HG02870 (cell line): ENCODE measurements around the gene INPP5J.
"Not testable (repeated sequence)": the region's sequence is repeated elsewhere in the genome, so short reads cannot be mapped to it uniquely, and the experiment has no call there.

Experiments
- ATAC-seq: cut with Tn5 transposase; IDR thresholded peaks from one replicate; pipeline ENCODE4 v1.9.1; 2021; ENCODE audit warnings: mild to moderate bottlenecking, moderate library complexity; ENCODE audit not compliant: unreplicated experiment

Gene INPP5J, protein sequence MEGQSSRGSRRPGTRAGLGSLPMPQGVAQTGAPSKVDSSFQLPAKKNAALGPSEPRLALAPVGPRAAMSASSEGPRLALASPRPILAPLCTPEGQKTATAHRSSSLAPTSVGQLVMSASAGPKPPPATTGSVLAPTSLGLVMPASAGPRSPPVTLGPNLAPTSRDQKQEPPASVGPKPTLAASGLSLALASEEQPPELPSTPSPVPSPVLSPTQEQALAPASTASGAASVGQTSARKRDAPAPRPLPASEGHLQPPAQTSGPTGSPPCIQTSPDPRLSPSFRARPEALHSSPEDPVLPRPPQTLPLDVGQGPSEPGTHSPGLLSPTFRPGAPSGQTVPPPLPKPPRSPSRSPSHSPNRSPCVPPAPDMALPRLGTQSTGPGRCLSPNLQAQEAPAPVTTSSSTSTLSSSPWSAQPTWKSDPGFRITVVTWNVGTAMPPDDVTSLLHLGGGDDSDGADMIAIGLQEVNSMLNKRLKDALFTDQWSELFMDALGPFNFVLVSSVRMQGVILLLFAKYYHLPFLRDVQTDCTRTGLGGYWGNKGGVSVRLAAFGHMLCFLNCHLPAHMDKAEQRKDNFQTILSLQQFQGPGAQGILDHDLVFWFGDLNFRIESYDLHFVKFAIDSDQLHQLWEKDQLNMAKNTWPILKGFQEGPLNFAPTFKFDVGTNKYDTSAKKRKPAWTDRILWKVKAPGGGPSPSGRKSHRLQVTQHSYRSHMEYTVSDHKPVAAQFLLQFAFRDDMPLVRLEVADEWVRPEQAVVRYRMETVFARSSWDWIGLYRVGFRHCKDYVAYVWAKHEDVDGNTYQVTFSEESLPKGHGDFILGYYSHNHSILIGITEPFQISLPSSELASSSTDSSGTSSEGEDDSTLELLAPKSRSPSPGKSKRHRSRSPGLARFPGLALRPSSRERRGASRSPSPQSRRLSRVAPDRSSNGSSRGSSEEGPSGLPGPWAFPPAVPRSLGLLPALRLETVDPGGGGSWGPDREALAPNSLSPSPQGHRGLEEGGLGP

DNA sequence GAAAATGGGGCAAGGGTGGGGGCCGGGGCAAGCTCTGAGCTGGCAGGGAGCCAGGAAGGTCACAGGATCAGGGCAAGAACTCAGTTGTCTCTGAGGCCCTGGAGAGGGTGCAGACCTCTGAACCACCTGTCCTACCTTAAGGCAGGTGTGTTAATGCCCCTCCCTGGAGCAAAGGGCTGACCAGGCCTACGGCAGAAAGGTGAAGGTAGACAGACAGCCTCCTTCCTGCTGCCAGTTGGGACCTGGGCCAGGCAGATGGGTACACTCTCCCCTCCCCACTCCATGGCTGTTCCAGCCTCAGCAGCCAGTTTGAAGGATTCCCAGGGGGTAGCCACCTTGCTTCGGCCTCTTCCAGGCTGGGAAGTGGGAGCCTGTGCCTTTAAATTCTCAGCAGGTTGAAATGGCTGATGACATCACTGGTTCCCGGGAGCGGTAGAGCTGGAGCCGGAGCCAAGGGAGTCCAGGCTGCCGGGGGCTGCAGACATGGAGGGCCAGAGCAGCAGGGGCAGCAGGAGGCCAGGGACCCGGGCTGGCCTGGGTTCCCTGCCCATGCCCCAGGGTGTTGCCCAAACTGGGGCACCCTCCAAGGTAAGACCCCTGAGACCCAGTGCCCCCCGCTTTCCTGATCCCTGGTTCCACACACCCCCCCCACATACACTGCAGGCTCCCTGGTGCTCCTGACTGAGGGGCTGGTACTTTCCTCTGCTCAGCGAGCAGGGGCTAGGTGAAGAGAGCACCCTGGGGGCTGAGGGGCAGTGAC, at the start of gene INPP5J:
Gene INPP5J, plus strand, starts transcription at position 435 of the 760 bp plus-strand sequence. Its CDS starts 49 bp downstream, at position 484.
- ATAC-seq = no peak

DNA sequence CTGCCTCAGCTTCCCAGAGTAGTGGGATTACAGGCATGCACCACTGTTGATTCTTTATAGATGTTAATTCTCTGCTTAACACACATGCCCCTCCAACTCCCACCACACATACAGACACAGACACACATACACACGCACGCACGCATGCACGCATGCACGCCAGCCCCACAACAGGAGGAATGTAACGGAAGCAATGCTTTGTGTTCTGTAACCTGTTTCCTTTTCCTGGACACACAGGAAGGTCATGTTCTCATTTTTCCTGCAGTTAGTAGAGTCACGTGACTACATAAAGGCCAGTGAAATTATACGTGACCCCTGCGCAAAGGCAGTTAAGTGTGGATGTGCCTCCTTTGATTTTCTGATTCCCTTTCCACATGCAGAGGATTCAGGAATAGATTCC, 49.6 kb upstream of the INPP5J start:
- not testable (repeated sequence) for ATAC-seq

DNA sequence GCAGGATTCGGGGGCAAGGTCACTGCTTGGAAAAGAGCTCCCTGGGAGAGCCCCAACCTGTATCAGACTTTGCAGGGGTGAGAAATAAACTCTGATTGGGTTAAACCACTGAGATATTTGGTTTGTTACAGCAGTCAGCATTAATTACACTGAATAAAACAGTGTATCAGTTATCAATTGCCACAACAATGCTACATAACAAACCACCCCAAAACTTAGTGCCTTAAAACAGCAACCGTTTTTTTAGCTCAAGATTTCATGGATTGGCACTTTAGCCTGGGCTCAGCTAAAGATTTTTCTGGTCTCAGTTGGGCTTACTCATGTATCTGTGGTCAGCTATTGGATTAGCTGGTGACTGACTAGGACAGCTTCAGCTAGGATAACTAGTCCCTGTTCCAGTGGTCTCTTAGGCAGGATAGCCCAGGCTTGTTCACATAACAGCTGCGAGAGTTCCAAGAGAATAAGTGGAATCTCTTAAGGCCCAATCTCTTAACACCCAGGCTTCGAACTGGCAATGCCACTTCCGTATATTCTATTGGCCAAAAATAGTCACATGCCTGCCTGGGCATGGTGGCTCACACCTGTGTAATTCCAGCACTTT, 49.1 kb upstream of the INPP5J start:
- ATAC-seq = not testable (repeated sequence)

DNA sequence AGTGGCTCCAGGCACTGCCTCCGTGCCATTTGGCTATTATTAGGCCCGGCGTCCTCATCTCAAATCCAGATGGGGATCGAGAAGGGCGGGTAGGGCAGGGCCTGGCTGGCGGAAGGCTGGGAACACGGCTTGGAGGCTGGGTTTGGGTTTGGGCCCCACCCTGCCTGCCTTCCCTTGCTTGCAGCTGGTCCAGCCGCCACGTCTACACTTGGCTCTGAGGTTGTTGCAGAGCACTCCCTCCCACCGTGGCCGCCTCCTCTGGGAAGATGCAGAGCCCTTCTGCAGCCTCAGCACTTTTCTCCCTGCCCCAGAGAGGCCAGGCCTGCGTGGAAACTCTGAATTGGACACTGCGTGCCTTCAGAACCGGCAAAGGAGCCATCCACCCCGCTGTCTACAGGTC, 46.8 kb upstream of the INPP5J start:
- ATAC-seq = no peak

DNA sequence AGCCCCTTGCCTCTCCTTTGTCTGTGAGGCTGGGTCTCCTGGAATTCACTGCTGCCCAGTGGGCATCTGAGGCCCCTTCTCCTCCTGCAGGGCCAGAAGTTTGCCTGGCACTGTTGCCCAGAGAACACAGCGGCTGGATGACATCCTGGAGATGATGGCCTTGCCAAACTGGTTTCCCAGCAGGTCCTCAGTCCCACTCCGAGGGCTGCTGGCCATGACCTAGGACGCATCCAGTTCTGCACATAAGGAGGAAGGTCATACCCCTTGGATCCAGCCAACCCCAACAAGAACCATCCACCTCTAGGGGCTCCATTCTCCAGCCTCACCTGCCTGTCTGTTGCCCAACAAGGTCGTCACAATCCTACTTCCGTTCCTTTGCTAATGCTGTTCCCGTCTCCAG, 45.1 kb upstream of the INPP5J start:
- ATAC-seq = no peak

DNA sequence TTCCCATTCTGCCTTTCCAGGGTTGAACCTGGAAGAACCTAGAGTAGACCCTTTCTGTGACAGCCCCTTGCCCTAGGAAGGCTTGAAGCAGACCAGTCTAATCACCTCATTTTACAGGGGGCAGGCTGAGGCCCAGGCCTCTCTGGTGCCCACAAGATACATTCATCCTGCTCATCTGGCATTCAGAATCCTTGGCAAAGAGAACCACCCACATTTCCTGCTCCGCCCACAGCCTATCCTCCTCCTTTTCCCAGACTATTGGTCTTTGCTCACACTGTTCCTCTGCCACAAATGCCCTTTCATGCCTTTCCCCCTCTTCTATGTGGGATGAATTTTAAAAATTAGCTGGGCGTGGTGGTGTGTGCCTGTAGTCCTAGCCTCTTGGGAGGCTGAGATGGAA, 44.4 kb upstream of the INPP5J start:
- not testable (repeated sequence) for ATAC-seq

DNA sequence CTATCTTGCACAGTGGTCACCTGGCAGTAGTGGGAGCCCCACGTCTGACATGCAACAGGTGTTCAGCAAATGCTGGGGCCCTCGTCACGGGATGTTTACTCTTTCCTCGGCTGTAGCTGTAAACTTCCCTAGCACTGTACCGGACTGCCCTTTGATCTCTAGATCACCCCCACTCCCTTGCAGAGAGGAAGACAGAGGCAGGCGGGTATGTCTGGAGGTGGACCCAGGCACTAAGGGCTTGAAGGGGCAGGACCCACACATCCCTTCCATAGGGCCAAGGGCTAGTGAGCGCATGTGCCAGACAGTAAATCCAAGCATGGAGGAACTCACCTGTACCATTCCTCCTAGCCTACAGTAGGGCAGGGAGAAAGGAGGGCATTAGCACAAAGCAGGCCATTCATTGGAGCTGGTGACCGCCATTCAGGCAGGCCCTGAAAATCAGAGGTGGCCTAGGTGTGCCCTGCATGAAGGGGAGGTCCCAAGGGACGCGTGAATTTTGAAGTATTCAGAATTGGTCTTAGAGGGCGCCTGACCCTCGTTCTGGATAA, 43.6 kb upstream of the INPP5J start:
- ATAC-seq = no peak

DNA sequence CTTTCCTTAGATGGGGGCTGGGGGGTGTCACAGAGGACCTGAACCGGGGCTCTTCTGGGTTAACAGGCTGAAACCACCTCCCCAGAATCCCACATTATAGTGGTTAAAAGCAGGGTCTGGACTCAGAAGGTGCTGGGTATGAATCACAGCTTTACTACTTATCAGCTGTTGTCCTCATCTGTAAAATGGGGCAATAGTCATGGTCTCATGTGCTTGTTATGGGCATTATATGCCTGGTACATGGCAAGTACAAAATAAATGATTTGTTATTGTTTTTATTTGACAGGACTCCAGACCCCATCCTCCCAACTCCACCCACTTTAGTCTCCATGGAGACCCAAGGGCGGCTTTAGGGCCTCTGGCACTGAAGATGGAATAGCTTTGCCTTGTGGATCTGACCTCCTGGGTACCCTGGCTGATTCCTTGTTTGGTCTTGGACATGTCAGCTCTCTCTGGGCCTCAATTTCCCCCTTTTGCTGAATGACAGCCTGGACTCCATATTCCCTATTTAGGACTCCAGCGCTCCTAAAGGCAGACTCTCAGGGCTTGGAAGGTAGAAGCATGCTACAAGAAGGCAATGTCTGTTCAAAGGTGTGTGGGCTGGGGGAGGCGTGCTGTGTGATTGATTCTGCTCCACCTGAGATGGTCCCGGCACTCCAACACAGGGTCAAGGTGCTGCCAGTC, 42.5 kb upstream of the INPP5J start:
- ATAC-seq = no peak

DNA sequence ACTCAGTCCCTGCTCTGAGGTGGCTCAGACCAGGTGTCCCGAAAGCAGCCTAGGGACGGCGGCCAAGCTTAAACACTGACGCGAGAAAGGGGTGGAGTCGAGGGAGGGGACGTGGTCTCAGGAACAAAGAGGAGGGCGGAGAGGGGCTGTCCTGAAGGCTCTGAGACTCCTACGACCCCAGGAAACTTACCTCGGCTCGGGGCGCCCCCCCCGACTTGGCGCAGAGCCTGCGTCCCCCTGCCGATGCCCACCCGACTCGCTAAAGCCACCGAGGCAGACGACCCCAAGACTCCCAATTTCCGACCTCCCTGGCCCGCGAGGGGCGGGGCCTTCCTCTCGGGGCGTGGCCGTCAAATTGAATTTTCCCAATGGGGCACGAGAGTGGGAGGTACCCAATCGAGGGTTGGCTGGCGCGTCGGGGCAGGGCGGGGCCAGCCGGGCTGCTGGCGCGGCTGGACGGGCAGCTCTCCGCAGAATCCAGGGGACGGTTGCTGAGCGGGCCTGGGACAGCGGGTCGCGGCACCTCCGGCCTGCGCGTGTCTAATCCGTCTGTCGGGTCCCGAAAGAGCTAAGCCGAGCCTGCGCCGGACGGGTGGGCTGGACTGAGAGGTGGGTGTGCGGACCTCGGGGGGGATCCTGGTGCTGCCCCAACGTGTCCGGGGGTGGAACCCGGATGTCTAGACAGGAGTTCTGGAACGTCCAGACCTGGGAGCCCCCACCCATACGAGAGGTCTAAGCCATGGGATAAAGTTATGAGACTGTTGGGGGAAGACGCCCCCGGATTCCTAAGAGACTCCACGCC, 41.7 kb upstream of the INPP5J start, which contains the start of gene SMTN:
Gene SMTN, plus strand, starts transcription at position 471 of the 802 bp plus-strand sequence. CDS start 1,941 bp downstream, outside the sequence.
- ATAC-seq = peak; percentile 60

DNA sequence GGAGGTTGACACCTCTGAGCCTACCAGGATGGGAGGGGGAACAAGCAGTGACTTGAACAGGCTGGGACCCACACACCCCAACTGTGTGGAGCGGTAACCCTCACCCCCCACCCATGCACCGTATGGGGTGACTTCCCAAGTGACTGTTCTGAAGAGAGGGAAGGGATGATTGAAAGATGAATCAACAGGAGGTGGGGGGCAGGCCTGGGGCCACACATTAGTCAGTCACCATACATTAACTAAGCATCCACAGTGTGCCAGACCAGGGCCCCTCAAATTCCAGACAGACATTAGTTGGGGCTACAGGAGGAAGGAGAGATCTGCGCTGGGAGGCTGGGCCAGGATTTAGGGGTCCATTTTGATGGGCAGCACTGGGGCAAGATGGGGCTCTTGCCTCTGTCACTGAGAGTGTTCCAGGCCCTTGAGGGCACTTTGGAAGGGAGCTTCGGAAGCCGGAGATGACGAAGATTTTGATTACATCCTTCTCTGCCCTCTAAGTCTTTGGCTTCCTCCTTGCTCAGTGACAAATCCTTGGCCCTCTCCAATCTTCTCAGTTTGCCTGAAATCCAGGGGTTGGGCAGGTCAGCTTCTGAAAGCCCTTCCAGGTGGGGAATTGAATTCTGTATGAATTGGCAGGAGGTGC, 40.7 kb upstream of the INPP5J start:
- ATAC-seq = no peak

DNA sequence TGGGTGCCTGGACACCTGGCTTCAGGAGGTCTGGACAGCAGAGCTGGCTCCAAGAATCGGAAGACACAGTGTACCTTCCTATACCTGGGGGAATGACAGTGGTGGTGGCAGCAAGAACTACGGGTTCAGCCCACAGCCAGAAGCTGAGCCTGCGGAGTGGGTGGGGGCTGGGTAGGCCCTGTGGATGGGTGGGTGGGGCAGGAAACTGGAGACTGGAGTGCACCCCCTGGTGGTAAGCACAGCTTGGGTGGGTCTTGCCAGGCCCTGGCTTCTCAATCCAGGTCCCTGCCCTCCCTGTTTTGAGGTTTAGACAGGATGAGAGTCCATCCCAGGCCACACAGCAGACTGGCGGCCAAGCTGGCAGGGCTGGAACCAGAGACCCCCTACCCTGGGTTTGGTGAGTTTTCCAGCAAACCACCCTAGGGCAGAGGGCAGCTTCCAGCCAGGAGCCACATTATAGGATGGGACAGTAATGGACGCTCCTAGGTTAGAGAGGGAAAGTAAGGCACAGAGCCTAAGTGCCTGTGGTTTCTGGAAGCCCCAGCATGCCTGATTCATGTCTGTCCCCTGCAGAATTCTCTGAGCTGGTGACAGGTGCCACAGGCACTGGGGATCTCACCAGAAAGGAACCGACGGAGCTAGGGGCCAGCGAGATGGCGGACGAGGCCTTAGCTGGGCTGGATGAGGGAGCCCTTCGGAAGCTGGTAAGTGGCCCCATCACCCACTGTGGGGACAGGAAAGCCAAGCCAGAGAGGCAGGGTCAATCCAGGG, 40.0 kb upstream of the INPP5J start:
- no peak for ATAC-seq

DNA sequence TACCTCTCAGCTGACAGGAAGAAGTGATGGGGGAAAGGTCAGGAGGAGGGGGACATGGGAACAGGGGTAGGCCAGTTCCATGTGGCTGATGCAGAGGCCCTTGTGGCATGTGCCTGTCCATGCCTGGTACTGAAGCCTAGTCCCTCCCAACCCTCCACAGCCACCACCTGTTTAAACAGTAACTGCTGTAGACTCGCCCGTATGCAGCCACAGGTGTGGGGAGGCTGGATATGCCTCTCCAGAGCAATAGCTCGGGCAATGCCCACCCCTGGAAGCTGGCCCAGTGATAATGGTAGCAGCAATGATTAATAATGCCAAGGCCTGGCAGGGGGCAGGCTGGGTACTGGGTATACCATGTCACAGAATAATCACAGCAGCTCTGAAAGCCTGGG, 39.4 kb upstream of the INPP5J start:
- no peak for ATAC-seq

DNA sequence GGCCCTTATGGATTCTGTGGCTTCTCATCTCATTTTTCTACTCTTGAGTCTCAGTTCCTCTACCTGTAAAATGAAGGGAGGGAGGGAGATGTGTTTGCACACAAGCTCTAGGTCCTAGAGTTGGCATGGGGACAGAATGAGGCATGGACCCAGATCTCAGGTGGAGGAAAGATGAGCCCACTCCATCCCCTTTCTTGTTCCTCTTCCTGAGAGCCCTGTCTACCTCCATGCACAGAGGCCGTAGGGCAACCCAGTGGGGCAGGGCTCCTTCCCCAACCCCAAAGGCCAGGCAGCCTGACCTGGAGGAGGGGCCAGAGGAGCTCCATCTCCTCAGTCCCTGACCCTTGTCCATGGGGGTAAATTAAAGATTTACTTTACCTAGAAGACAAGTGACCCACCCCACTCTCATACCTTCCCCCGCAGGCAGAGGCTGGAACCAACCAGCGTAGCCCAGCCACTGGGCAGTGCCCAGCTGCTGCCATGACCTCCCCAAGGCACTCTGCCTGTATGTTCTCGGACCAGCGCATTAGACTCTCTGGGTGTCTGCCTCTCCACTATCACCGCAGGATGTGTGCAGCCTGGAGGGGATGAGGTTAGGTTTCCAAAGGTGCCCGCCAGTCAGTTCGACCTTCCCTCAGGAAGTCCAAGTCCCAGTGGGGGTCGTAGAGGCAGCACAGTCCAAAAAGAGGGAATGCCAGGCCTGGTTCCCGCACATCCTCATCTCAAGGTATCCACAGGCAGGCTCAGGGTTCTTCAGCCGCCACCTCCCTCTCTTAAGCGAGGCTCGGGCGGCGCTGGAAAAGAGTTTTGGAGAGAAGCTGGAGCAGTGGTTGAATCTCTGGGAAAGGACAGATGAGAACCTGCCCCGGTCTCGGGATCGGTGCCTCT, 38.6 kb upstream of the INPP5J start:
- ATAC-seq = no peak

DNA sequence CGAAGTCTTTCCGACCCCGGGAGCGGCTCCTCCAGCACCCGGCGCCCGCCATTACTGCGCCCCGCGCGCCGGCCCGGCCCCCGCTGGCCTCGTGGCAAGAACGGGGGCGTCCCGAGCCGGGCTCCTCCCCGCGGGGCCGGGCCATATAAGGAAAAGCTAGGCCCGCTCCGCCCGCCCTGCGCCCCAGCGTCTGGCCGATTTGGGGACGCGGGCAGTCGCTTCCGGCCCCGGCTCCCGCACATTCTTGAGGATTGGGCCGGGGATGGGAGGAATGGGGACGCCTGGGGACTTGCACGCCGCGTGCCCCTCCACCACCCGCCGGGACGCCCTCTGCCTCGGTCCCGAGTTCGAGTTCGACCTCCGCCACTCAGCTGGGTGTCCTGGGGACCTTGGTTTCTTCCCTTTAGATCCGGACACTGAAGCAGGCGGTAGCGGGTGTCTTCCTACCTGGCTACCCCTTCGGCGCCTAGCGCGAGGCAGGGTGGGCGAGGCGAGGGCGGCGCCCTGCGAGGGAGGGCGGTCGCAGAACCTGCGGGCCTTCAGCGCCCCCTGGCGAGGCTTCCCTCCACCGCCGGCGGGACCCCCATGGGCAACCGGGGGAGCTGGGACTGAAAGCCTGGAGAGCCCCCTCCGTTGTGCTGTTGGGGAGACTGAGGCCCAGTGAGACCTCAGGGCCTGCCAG, 37.8 kb upstream of the INPP5J start:
- peak; percentile 54 for ATAC-seq

DNA sequence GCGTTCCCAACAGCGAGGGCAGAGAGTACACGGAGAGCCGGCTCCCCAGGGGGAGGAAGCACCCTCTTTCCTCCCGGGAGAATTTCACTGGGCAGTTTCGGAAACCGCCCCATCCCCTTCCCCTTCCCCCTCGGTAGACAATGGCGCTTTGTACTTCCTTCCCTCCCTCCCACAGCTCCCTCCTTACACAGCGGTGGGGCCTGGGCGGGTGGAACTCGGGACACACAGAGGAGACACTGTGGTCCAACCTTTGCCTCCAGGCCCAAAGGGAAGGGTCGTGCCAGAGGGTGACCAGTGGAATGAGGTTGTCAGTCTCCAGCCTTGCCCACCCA, 37.3 kb upstream of the INPP5J start:
- no peak for ATAC-seq

DNA sequence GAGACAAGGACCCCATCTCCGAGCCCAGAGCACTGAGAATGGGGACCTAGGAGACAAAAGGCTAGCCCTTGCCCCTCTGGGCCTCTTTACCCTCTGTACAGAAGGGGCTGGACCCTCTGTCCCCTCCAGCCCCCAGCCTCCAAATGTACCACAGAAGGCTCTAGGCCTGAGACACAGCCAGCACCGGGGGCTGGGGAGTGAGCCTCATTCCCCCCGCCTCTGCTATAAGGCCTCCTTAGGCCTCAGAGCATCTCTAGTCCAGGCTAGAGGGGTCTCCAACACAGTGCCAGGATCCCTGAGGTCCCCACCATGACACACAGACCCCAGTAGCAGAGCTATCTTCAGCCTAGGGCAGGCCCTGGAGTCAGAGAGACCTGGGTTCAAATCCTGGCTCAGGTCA, 36.8 kb upstream of the INPP5J start:
- no peak for ATAC-seq
